GM12873 (cell line): Measurements from ENCODE around the gene YWHAG.

Source experiments
- TF ChIP-seq, protein P1 (sequence below): IDR thresholded peaks from 2 replicates; pipeline ENCODE4 v1.5.1; 2012; ENCODE audit warnings: low read depth, mild to moderate bottlenecking, moderate library complexity, low read length, control low read depth; ENCODE audit not compliant: insufficient read depth; ENCODE audit errors: missing control alignments

YWHAG gene

DNA sequence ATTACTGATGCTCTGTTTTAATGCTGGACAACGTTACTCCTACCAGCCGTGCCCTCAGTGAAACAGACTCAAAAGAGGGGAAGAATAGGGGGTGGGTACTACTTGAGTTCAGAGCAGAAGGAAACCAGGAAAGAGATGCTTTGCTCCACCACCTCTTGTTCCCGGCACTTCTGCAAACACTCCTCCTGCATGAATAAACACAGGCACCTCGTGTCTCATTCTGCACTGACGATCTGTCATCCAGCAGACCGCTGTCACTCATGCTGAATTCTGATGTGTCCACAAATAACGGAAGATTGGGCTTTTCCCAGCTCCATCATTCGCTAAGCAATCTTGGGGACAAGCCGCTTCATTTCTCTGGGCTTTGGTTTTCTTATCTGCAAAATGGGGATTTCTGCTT is 26.7 kb downstream of the YWHAG start:
- TF ChIP-seq, protein P1, sequence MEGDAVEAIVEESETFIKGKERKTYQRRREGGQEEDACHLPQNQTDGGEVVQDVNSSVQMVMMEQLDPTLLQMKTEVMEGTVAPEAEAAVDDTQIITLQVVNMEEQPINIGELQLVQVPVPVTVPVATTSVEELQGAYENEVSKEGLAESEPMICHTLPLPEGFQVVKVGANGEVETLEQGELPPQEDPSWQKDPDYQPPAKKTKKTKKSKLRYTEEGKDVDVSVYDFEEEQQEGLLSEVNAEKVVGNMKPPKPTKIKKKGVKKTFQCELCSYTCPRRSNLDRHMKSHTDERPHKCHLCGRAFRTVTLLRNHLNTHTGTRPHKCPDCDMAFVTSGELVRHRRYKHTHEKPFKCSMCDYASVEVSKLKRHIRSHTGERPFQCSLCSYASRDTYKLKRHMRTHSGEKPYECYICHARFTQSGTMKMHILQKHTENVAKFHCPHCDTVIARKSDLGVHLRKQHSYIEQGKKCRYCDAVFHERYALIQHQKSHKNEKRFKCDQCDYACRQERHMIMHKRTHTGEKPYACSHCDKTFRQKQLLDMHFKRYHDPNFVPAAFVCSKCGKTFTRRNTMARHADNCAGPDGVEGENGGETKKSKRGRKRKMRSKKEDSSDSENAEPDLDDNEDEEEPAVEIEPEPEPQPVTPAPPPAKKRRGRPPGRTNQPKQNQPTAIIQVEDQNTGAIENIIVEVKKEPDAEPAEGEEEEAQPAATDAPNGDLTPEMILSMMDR = no peak

- TF ChIP-seq, protein P1 = peak; percentile 13
Observed at GRCh38 chr7:76330673-76331072, 28.1 kb downstream of the YWHAG start.

- TF ChIP-seq, protein P1 = no peak
Observed at GRCh38 chr7:76330261-76330660, 28.5 kb downstream of the YWHAG start.

- TF ChIP-seq, protein P1 = no peak
Observed at GRCh38 chr7:76329479-76329878, 29.3 kb downstream of the YWHAG start.

DNA sequence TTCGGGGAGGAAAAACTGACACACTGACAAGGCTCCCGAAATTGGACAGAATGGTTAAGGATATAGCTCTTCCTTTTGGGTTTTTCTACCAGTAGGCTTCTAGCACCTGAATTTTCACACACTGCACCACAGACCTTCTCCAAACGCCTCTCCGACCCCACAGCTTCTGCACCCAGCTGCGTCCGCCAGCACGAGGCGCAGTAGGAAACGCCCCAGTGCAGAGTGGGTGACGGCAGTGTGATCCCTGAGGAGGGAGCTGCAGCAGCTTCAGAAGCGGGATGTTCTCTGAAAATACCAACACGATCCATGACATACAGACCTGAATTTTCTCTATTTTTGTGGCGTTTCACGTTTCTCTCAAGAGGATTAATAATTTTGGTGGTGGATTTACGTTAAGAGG is 30.4 kb downstream of the YWHAG start:
- TF ChIP-seq, protein P1 = no peak

- TF ChIP-seq, protein P1 = no peak
Observed at GRCh38 chr7:76327610-76328009, 31.2 kb downstream of the YWHAG start.

- TF ChIP-seq, protein P1 = no peak
Observed at GRCh38 chr7:76326646-76327233, 32.1 kb downstream of the YWHAG start.
